Daoy (cell line): ENCODE data around the gene OCA2. TPM values are rescaled to one million over a fixed set of nuclear protein-coding genes. Genes with fewer than 3 reads are reported as not detected.
"Not testable (repeated sequence)": the region's sequence is repeated elsewhere in the genome, so short reads cannot be mapped to it uniquely, and the experiment has no call there.

Experiments used
- DNase-seq: peaks from one replicate; pipeline ENCODE4 v3.0.0-alpha.2; 2015; ENCODE audit warnings: low read depth
- total RNA-seq: library from RNA; depleted of rRNA; stranded (reverse); fragments of >200 nt; shearing (Covaris generic); gene quantifications from 2 replicates; pipeline ENCODE4 v1.2.3, GENCODE V29; 2014; rRNA removed

The OCA2 gene
- total RNA-seq, 1 experiment from 2014 or later, result not detected

DNA sequence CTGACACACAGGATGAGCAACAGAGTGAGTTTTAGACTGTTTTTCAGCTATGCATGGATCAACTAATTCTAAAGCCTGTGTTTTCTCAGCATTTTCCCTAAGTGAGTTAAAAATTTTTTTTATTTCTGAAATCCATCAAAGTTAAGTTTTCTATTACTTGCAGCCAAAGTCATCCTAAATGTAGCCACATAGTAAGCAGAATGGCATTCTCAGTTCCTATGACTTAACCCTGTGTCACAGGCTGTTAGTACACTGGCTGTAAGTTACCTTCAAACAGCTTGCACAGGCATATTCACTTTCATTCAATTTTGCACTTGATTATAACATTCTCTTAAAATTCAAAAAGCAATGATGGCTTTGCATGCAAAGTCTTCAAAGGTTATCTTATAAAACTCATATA lies 368.2 kb downstream of the OCA2 start:
- DNase-seq, result no peak

- no peak for DNase-seq
These were observed 373.4 kb downstream of the OCA2 start for GRCh38 chr15:27725731-27726130.

DNA sequence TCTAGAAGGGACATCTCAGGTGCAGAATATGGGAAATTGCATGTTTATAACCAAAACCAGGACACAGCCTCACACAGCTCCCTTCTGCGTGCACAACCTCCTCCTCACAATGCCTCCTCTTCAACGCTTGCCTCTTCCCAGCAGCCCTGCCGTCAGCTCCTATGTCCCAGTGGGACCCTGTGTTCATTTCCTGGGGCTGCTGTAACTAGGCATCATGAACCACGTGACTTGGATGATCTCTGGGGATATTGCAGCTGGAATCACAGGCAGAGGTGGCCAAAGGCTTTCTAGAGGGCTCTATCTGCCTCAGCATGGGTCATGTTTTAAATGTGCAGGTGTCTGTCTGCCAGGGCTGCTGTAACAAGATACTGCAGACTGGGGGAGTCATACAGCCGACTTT lies 375.3 kb downstream of the OCA2 start:
- DNase-seq, result no peak

DNA sequence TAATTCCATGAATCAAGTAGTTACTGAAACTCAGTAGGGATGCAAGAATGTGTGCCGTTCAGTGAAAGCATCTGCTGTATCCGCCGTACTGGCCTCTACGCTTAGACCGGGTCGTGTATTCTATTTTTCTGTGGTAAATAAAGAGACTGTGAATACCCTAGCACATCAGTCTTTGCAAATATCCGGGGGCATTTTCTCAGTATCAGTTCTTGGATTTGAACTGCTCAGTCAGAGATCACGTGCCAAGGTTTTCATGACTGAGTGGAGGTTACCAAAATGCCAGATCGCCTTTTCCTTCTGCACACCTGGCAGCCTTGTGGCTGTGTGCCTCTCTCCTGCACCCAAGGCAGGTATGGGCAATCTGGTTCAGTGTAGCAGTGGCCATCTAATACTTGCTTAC lies 377.0 kb downstream of the OCA2 start:
- DNase-seq, result no peak

- DNase-seq, result no peak
These were observed 384.4 kb downstream of the OCA2 start for GRCh38 chr15:27714675-27715074.

DNA sequence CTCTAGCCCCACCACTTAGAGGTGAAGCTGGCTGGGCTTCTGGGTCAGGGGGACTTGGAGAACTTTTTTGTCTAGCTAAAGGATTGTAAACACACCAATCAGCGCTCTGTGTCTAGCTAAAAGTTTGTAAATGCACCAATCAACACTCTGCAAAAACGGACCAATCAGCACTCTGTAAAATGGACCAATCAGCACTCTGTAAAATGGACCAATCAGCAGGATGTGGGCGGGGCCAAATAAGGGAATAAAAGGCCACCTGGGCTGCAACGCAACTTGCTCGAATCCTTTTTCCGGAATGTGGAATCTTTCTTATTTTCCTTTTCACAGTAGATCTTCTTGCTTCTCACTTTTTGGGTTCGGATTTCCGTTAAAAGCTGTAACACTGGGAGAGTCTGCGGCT lies 385.3 kb downstream of the OCA2 start:
- not testable (repeated sequence) for DNase-seq

- DNase-seq, result no peak
These were observed 391.9 kb downstream of the OCA2 start for GRCh38 chr15:27707257-27707656.

DNA sequence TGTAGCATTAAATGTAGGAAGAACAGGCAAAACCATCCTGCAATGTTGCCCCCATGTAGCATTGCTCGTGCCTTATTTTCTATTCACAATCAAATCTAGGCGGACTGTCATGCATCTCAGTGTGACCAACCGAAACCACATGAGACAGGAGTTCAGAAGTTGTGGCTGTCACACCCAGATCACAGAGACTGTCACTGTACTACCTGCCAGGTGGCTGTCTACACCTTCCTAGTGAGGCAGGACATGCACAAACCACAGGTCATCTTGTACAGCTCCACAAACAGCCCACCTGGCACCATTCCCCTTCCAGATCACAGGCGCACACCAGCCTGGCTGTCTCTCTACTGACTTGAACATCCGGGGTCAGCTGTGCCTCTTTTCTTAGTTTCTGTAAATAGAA lies 392.8 kb downstream of the OCA2 start:
- DNase-seq, result no peak

DNA sequence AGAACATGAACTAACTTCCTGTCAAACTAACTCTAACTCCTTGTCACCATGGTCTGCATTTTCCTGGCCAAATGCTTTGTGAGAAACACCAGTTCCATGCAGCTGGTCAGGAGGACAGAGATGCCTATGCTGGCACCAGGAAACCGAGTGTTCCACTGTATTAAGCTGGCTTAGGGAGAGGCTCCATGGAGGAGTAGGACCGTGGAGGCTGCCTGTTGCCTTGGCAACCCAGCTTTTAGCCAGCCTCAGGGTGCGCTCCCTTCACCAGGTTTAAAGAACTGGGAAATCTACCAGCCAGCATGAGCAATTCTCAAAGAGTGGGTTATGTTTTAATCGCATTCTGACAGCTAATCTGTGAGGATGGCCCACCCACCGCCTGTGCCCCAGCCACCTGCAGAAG lies 394.1 kb downstream of the OCA2 start:
- no peak for DNase-seq

Other genes starting within 250 kb of the OCA2 start
- 22.3 and 33.3 TPM in 2 replicates for gene HERC2, start 222.9 kb upstream of the OCA2 start, total RNA-seq